Subcutaneous adipose tissue (tissue), 4 donors: ENCODE measurements around the gene SCN1A. TPM values are rescaled to one million over a fixed set of nuclear protein-coding genes. Genes with fewer than 3 reads are reported as not detected.

ENCODE experiments used
- small RNA-seq: library from RNA; depleted of rRNA; stranded (forward); fragments of <200 nt; gene quantifications from one replicate; pipeline ENCODE3, GENCODE V24; 2016
- total RNA-seq, 4 donors: library from RNA; depleted of rRNA; stranded (reverse); fragments of >200 nt; gene quantifications; one replicate each; pipeline ENCODE4 v1.1.0, GENCODE V29; 2016
- TF ChIP-seq, protein P1 (sequence below): fragments of 450-650 bp; IDR thresholded peaks from one replicate; pipeline ENCODE4 v1.5.1; 2016; ENCODE audit warnings: low read depth, mild to moderate bottlenecking, control low read depth, antibody characterized with exemption, moderate library complexity

The SCN1A gene
- total RNA-seq, 4 donors from 2014 or later, result not detected

DNA sequence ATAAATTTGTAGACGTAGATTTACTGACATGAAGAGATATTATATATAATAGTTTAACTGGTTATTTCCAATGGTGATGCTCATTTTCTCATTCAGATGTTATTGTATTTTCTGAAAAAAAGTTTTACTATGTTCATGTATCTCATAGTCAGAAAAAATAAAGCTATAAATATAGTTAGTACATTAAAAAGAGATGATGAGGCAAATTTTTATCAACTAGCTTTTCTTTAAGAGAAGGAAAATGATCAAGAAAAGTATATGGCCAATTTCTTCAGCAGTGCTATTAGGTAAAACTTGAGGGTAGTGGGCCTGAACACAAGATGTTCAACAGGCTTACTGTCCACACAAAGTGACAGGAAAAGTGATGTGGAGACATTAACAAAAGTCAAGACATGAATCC, 186.0 kb downstream of the SCN1A start:
- TF ChIP-seq, protein P1, sequence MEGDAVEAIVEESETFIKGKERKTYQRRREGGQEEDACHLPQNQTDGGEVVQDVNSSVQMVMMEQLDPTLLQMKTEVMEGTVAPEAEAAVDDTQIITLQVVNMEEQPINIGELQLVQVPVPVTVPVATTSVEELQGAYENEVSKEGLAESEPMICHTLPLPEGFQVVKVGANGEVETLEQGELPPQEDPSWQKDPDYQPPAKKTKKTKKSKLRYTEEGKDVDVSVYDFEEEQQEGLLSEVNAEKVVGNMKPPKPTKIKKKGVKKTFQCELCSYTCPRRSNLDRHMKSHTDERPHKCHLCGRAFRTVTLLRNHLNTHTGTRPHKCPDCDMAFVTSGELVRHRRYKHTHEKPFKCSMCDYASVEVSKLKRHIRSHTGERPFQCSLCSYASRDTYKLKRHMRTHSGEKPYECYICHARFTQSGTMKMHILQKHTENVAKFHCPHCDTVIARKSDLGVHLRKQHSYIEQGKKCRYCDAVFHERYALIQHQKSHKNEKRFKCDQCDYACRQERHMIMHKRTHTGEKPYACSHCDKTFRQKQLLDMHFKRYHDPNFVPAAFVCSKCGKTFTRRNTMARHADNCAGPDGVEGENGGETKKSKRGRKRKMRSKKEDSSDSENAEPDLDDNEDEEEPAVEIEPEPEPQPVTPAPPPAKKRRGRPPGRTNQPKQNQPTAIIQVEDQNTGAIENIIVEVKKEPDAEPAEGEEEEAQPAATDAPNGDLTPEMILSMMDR, result no peak

DNA sequence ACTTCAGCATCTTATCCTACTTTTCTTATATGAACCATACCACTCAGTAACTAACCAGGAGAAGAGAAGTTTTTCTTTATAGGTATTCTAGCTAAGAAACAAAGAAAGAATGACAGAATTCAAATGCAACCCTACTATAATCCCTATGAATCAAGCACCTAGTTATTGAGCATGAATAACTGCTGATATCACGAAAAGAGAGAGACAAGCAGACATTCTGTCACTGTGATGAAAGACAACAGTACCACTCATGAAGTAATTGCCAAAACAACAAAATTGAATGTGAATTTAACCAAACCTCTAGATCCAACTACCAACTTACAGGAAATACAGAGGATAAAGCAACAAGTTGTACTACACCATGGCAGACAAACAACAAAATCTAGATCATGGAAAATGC, 189.6 kb downstream of the SCN1A start:
- TF ChIP-seq, protein P1, result no peak

Small RNAs within 50 kb of the gene (small RNA-seq; reads per million reads assigned to genes)
- 0.49 reads per million for gene RF00019

Other genes with a start within 250 kb of the SCN1A start
- 10 to 100 TPM; 26.2 to 38.1 (median 30.7) TPM for gene TTC21B, start 174.2 kb downstream of the SCN1A start, total RNA-seq
- 10 to 100 TPM in 3 of 4 donors, 1 to 10 TPM in 1; 8.1 to 18.9 (median 14.9) TPM for gene SCN9A, start 247.9 kb upstream of the SCN1A start, total RNA-seq